Liver (tissue), 9 donors: ENCODE results near the gene BCAS4. TPM values are rescaled to one million over a fixed set of nuclear protein-coding genes. Genes with fewer than 3 reads are reported as not detected.

Source experiments
- DNase-seq: peaks from one replicate; pipeline ENCODE4 v3.0.0-alpha.2; 2017; ENCODE audit warnings: low spot score
- H3K27ac ChIP-seq, 2 donors: one replicate each; pipeline ENCODE4 v1.7.0; 2013; ENCODE audit warnings: inconsistent platforms in 2 of 2, low read length in 2 of 2, control low read depth in 1 of 2, low read depth in 1 of 2, mild to moderate bottlenecking in 1 of 2
- H3K27me3 ChIP-seq, 4 donors: one replicate each; pipeline versions ENCODE4 v1.6.1 to v1.7.0; 2013; ENCODE audit warnings: low read length in 3 of 4, inconsistent platforms in 1 of 4, mild to moderate bottlenecking in 1 of 4, moderate library complexity in 1 of 4; ENCODE audit not compliant: control insufficient read depth in 4 of 4, insufficient read depth in 4 of 4
- H3K36me3 ChIP-seq, 4 donors: one replicate each; pipeline versions ENCODE4 v1.6.1 to v1.7.0; 2013; ENCODE audit warnings: low read length in 3 of 4, mild to moderate bottlenecking in 3 of 4, low read depth in 1 of 4, moderate library complexity in 1 of 4; ENCODE audit not compliant: control insufficient read depth in 4 of 4, insufficient read depth in 3 of 4
- H3K4me1 ChIP-seq, 4 donors: one replicate each; pipeline versions ENCODE4 v1.6.1 to v1.7.0; 2013; ENCODE audit warnings: low read length in 3 of 4, mild to moderate bottlenecking in 3 of 4, moderate library complexity in 1 of 4; ENCODE audit not compliant: control insufficient read depth in 4 of 4, insufficient read depth in 4 of 4
- H3K4me3 ChIP-seq, 3 donors: one replicate each; pipeline versions ENCODE4 v1.6.1 to v1.7.0; 2013; ENCODE audit warnings: low read length in 3 of 3, control low read depth in 1 of 3, low read depth in 1 of 3, mild to moderate bottlenecking in 1 of 3
- H3K9ac ChIP-seq, 2 donors: one replicate each; pipeline ENCODE4 v1.7.0; 2013; ENCODE audit warnings: low read length in 2 of 2, mild to moderate bottlenecking in 2 of 2, moderate library complexity in 2 of 2, control low read depth in 1 of 2, low read depth in 1 of 2
- H3K9me3 ChIP-seq, 4 donors: one replicate each; pipeline versions ENCODE4 v1.6.1 to v1.7.0; 2013; ENCODE audit warnings: low read length in 3 of 4; ENCODE audit not compliant: control insufficient read depth in 4 of 4
- ATF3 ChIP-seq: IDR thresholded peaks from 2 replicates; pipeline ENCODE4 v1.6.1; 2016; ENCODE audit warnings: antibody characterized with exemption
- CTCF ChIP-seq: fragments of 150-350 bp; IDR thresholded peaks from 2 replicates; pipeline ENCODE4 v1.5.1; 2017; ENCODE audit warnings: improper control_type of control experiment, low read depth, low read length; ENCODE audit not compliant: missing input control
- EGR1 ChIP-seq, 2 donors: IDR thresholded peaks; 2 replicates each; pipeline ENCODE4 v1.6.1; 2016 to 2018; ENCODE audit warnings: antibody characterized with exemption in 2 of 2, low read depth in 2 of 2
- FOXA1 ChIP-seq: IDR thresholded peaks from 2 replicates; pipeline ENCODE4 v1.6.1; 2016; ENCODE audit warnings: antibody characterized with exemption
- FOXA2 ChIP-seq: IDR thresholded peaks from 2 replicates; pipeline ENCODE4 v1.6.1; 2016; ENCODE audit warnings: antibody characterized with exemption
- GABPA ChIP-seq, 2 donors: IDR thresholded peaks in 1 of 2; conservative IDR thresholded peaks in 1 of 2; 2 replicates each; pipeline ENCODE4 v1.6.1; 2016; ENCODE audit warnings: antibody characterized with exemption in 2 of 2, mild to moderate bottlenecking in 1 of 2, moderate library complexity in 1 of 2
- HNF4A ChIP-seq, 2 donors: conservative IDR thresholded peaks; 2 replicates each; pipeline ENCODE4 v1.6.1; 2016; ENCODE audit warnings: antibody characterized with exemption in 2 of 2, mild to moderate bottlenecking in 2 of 2
- HNF4G ChIP-seq: IDR thresholded peaks from 2 replicates; pipeline ENCODE4 v1.6.1; 2016; ENCODE audit warnings: antibody characterized with exemption
- JUND ChIP-seq, 2 donors: IDR thresholded peaks; 2 replicates each; pipeline ENCODE4 v1.6.1; 2016; ENCODE audit warnings: antibody characterized with exemption in 2 of 2
- MAX ChIP-seq: IDR thresholded peaks from 2 replicates; pipeline ENCODE4 v1.6.1; 2016; ENCODE audit warnings: antibody characterized with exemption
- NR2F2 ChIP-seq: IDR thresholded peaks from 2 replicates; pipeline ENCODE4 v1.6.1; 2016; ENCODE audit warnings: antibody characterized with exemption
- RAD21 ChIP-seq, 2 donors: IDR thresholded peaks; 2 replicates each; pipeline ENCODE4 v1.6.1; 2016; ENCODE audit warnings: antibody characterized with exemption in 2 of 2, mild to moderate bottlenecking in 2 of 2
- REST ChIP-seq: IDR thresholded peaks from 2 replicates; pipeline ENCODE4 v1.6.1; 2016; ENCODE audit warnings: antibody characterized with exemption, mild to moderate bottlenecking
- RXRA ChIP-seq, 2 donors: IDR thresholded peaks; 2 replicates each; pipeline ENCODE4 v1.6.1; 2017 to 2018; ENCODE audit warnings: antibody characterized with exemption in 2 of 2, mild to moderate bottlenecking in 1 of 2
- SP1 ChIP-seq: IDR thresholded peaks from 2 replicates; pipeline ENCODE4 v1.6.1; 2018; ENCODE audit warnings: antibody characterized with exemption, mild to moderate bottlenecking
- TAF1 ChIP-seq: conservative IDR thresholded peaks from 2 replicates; pipeline ENCODE4 v1.6.1; 2016; ENCODE audit warnings: antibody characterized with exemption, mild to moderate bottlenecking
- YY1 ChIP-seq: IDR thresholded peaks from 2 replicates; pipeline ENCODE4 v1.6.1; 2016; ENCODE audit warnings: antibody characterized with exemption, mild to moderate bottlenecking
- ZBTB33 ChIP-seq: IDR thresholded peaks from 2 replicates; pipeline ENCODE4 v1.6.1; 2016; ENCODE audit warnings: antibody characterized with exemption
- WGBS: extraction: QIAGEN DNeasy Blood & Tissue Kit; methylation state at CpG from one replicate; pipeline ENCODE4 v1.1.7; 2013; 5-methylcytosine and 5-hydroxymethylcytosine counted together
- polyA plus RNA-seq, 2 donors: library from polyadenylated mRNA; stranded (reverse) in 1 of 2; unstranded in 1 of 2; fragments of 200-250 nt in 1 of 2; fragments of >200 nt in 1 of 2; fragmentation: Nextera tagmentation in 1 of 2; extraction: Ambion mirVana in 1 of 2; gene quantifications; one replicate each; pipeline versions ENCODE4 v1.2.1 to v1.2.3, GENCODE V29; 2013 to 2015
- total RNA-seq, 2 donors: library from RNA; depleted of rRNA; stranded (reverse); fragments of >200 nt; gene quantifications; one replicate each; pipeline ENCODE4 v1.2.3, GENCODE V29; 2014
- donor health status: healthy.
- donor health status: healthy.
- donor health status: healthy.
- donor health status: healthy.
- donor health status: healthy.

BCAS4 gene
- total and polyA plus RNA-seq, 4 donors: 0.25 to 0.50 (median 0.47) TPM

- DNase-seq: no peak
- no peak overlapping the region for H3K4me3 ChIP-seq
- no peaks in the 10 kb centered on the region for H3K36me3 ChIP-seq
- no peaks in the 10 kb centered on the region for H3K27me3 ChIP-seq
- peaks cover 4 to 20% (median 19%) of the 10 kb centered on the region in 4 donors for H3K4me1 ChIP-seq
- H3K27ac ChIP-seq: no peak overlapping the region
- no peak for TF ChIP-seq NR2F2
- no peak for TF ChIP-seq EGR1 (IDR thresholded peaks at IDR 0.05; ENCODE audit: low read depth in 2 of 2)
- TF ChIP-seq CTCF: no peak
- TF ChIP-seq TAF1: no peak
- no peak for TF ChIP-seq ATF3
- no peak for TF ChIP-seq RXRA (IDR thresholded peaks at IDR 0.05)
- TF ChIP-seq YY1: no peak
- no peak for TF ChIP-seq HNF4A (conservative IDR thresholded peaks at IDR 0.05)
- TF ChIP-seq FOXA1: no peak
- TF ChIP-seq RAD21 (IDR thresholded peaks at IDR 0.05): no peak
- no peak for TF ChIP-seq SP1
- TF ChIP-seq JUND (IDR thresholded peaks at IDR 0.05): no peak
- no peak for TF ChIP-seq ZBTB33
- no peak for TF ChIP-seq HNF4G
- no peak for TF ChIP-seq GABPA (IDR thresholded peaks at IDR 0.05 in 1 of 2, conservative IDR thresholded peaks at IDR 0.05 in 1 of 2)
- TF ChIP-seq MAX: no peak
- no peak for TF ChIP-seq FOXA2
- TF ChIP-seq REST: no peak
- 84% methylated on average over 14 of the region's 14 CpGs for WGBS
- no peak overlapping the region for H3K9ac ChIP-seq
- no peaks in the 10 kb centered on the region for H3K9me3 ChIP-seq
These were observed 1.9 kb upstream of the BCAS4 start for GRCh38 chr20:50792708-50793574.
